Left hindlimb (tissue), 1 donor: ENCODE measurements around the gene MAP3K20.
"Not testable (repeated sequence)": the region's sequence is repeated elsewhere in the genome, so short reads cannot be mapped to it uniquely, and the experiment has no call there.

ENCODE experiments used
- DNase-seq: peaks from one replicate; pipeline ENCODE4 v3.0.0-alpha.2; 2018

Gene MAP3K20

DNA sequence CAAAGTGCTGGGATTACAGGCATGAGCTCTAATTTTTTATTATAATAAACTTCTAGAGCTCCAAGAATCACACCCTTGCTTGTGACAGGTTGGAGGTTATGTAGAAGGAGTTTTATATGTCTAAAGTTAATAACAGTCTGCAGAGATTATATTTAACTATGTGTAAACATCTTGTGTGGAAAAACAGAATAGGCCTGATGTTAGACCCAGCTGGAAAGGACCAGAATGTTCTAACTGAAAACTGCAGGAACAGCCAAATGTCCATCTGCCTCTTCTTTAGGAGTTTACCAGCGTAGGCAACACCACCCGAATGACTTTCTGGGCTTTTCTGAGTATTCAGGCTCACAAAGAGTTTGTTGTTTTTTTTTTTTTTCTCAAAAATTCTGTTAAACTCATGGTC is 211.9 kb downstream of the MAP3K20 start:
- no peak for DNase-seq

DNA sequence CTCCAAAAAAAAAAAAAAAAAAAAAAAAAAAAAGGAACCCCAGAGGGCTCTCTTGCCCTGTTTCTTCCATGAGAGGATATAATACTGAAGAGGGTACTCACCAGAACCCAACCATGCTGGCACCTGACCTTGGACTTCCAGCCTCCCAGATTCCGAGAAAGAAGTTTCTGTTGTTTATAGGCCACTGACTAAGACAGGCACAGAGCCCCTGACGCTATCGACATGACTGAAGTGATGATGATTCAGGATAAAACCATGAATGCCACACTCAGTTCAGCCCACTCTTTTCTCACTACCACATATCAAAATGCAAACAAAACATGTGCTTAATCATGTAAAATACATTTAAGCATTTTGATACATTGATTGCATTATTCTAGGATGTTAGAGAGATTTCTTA is 212.9 kb downstream of the MAP3K20 start:
- DNase-seq: no peak

- DNase-seq: no peak
Observed at GRCh38 chr2:173290046-173290445, 214.4 kb downstream of the MAP3K20 start.

GRCh38 chr2:173290518-173290917 is 214.9 kb downstream of the MAP3K20 start:
- no peak for DNase-seq

GRCh38 chr2:173291412-173291811 is 215.8 kb downstream of the MAP3K20 start:
- no peak for DNase-seq

DNA sequence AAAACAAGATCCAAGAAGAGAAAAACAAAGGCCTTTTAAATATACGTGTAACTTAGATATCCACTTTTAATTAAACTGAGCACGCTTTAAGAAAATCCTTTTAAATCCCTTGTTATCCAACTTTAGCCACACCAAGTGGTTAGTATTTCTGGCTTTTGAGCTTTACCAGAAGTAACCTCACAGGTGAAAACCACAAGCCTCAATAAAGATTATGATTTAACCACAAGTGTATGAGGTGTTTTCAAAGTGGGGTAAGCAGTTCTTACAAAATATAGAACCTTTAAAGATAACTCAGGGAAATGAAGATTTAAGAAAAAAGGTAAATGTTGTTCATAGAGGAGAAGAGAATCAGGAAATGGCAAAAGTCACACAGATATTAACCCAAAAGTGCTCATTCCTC is 220.6 kb downstream of the MAP3K20 start:
- no peak for DNase-seq

- DNase-seq: no peak
Observed at GRCh38 chr2:173298536-173299097, 223.0 kb downstream of the MAP3K20 start.

DNA sequence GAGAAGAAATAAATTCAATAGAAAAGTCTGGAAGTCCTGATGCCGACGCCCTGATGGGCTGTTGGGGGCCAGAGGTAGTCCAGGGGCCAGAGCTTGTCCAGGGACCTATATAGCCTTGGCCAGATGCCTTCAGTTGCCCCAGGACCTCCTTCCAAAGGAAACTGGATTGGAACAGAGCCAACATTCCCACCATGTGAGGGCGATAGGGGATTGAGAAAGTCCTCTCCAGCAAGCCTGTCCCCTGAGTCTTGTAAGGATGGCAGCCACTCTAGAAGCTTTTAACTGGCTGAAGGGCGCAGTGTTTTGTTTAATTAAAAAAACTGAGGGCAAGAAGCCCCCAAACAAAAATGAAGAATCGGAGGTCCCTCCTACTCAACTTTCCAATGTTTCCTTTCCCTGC is 224.1 kb downstream of the MAP3K20 start:
- DNase-seq: no peak

GRCh38 chr2:173300458-173300857 is 224.8 kb downstream of the MAP3K20 start:
- no peak for DNase-seq

- not testable (repeated sequence) for DNase-seq
Observed at GRCh38 chr2:173301549-173301948, 225.9 kb downstream of the MAP3K20 start.

DNA sequence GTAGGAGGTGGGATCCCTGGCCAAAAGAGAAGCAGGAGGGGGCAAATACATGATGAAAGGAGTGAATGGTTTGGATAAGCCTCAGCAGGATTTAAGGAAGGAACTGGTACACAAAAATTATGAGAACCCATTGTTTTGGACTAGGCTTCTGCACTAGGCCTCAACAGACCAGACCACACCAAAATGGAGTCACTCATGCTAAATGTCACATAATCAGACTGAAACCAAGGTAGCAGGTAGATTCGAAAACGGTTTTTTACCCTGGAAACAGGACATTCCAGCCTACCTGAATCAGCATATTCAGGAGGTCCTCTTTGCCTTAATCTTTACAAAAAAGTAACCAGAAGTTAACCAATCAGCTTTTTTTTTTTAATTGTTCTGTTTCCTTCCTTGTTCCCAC is 229.7 kb downstream of the MAP3K20 start:
- DNase-seq: no peak

GRCh38 chr2:173307293-173307692 is 231.6 kb downstream of the MAP3K20 start:
- no peak for DNase-seq

DNA sequence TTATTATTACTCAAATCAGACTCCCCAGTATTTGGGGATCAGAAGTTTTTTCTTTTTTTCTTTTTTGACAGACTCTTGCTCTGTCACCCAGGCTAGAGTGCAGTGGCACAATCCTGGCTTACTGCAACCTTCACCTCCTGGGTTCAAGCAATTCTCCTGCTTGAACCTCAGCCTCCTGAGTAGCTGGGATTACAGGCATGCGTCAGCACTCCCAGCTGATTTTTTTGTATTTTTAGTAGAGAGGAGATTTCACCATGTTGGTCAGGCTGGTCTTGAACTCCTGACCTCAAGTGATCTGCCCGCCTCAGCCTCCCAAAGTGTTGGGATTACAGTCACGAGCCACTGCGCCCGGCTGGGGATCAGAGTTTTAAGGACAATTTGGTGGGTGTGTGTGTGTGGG is 233.7 kb downstream of the MAP3K20 start:
- DNase-seq: not testable (repeated sequence)

- DNase-seq: no peak
Observed at GRCh38 chr2:173311844-173312606, 236.4 kb downstream of the MAP3K20 start.
